Measurements from ENCODE around the gene ARMS2. TPM values are rescaled to one million over a fixed set of nuclear protein-coding genes. Genes with fewer than 3 reads are reported as not detected.

Gene ARMS2
- not detected for total RNA-seq
- long read RNA-seq: 0 reads

- intact Hi-C loops (cut with DNase I): no loop called here
- DNase-seq (ENCODE audit: missing footprints) (no peak), ATAC-seq (no peak)
Observed at GRCh38 chr10:122454603-122455080, at the start of gene ARMS2. Gene ARMS2 (plus strand): TSS chr10:122454653. CDS start chr10:122454728, 75 bp downstream.

DNA sequence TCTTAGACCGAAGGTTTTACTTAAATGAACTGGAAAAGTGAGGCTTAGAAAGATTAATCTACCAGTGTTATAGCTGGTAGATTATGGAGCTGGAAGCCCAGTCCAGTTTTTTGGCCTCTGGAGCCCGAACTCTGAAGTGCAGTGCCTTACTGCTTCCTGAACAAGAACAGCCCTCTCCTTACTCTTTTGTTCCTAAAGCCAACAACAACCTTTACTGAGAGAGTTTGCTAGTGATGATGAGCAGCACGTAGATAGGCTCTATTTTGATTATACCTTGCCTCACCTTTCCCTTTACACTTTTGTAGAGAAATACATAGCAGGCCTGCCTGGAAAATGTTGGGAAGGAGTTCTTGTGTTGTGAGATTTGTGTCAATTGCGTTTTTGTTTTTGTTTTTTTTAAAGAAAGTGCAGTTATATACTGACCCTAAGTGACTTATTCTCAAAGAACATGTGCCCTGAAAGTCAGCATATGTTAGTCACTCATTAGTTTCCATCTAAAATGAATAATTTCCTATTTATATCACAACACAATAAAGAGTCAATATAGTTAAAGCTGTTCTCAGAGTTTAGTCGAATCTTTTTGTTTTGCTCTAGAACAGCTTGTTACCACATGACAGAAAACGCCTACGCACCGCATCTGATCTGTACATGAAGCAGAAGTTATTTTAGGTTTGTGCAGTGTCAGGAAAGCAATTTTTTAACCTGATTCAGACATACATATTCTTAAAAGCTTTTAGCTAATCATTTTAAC is 46.9 kb upstream of the ARMS2 start:
- ATAC-seq (no peak), DNase-seq (ENCODE audit: missing footprints) (no peak)
- intact Hi-C loops (cut with DNase I): no loop called here

- intact Hi-C loops (cut with DNase I): no loop called here
- DNase-seq (ENCODE audit: missing footprints): no peak
Observed at GRCh38 chr10:122413327-122413726, 41.1 kb upstream of the ARMS2 start.

GRCh38 chr10:122417667-122418066 is 36.8 kb upstream of the ARMS2 start:
- no peak for DNase-seq (ENCODE audit: missing footprints)
- no peak for ATAC-seq
- intact Hi-C loops (cut with DNase I): loop anchor here (5.0 kb wide), 1 partner anchor 40 kb away; no protein-coding TSS in a partner anchor

More at GRCh38 chr10:122413327-122413726, 41.1 kb upstream of the ARMS2 start:
- ATAC-seq: no peak

DNA sequence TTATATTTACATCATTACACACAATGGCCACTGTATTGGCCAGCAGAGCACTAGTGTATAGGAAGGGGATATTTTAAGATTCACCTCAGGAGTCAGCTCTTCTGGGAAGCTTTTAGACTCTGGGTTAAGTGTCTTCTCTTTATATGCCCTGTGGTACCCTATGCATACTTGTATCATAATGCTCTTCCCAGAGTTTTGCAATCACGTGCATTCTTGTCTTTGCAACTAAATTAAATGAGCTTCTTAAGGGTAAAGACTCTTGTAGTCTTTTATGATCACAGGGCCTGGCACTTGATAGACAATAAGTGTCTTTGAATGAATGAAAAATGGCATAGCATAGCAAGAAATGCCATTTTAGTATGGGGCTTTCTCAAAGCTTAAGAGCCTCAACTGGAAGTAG is 35.4 kb upstream of the ARMS2 start:
- intact Hi-C loops (cut with DNase I): loop anchor here (5.0 kb wide), 1 partner anchor 42 kb away; no protein-coding TSS in a partner anchor
- ATAC-seq: no peak

GRCh38 chr10:122419876-122420623 is 34.4 kb upstream of the ARMS2 start:
- ATAC-seq (peak; percentile 28), DNase-seq (ENCODE audit: missing footprints) (no peak)
- intact Hi-C loops (cut with DNase I): loop anchor here (5.0 kb wide), 1 partner anchor 43 kb away; no protein-coding TSS in a partner anchor

More for the DNA sequence above, 35.4 kb upstream of the ARMS2 start:
- DNase-seq (ENCODE audit: missing footprints): no peak

GRCh38 chr10:122420624-122421007 is 33.8 kb upstream of the ARMS2 start:
- intact Hi-C loops (cut with DNase I): no loop called here
- ATAC-seq: no peak
- no peak for DNase-seq (ENCODE audit: missing footprints)

- no peak for ATAC-seq
- DNase-seq (ENCODE audit: missing footprints): no peak
- intact Hi-C loops (cut with DNase I): no loop called here
Observed at GRCh38 chr10:122421054-122421625, 33.3 kb upstream of the ARMS2 start.

GRCh38 chr10:122421742-122422141 is 32.7 kb upstream of the ARMS2 start:
- ATAC-seq (no peak), DNase-seq (ENCODE audit: missing footprints) (no peak)
- intact Hi-C loops (cut with DNase I): no loop called here

GRCh38 chr10:122422266-122422989 is 32.0 kb upstream of the ARMS2 start:
- no peak for DNase-seq (ENCODE audit: missing footprints)
- intact Hi-C loops (cut with DNase I): no loop called here

GRCh38 chr10:122424059-122424458 is 30.4 kb upstream of the ARMS2 start:
- no peak for DNase-seq (ENCODE audit: missing footprints)
- ATAC-seq: no peak
- intact Hi-C loops (cut with DNase I): no loop called here

More at GRCh38 chr10:122422266-122422989, 32.0 kb upstream of the ARMS2 start:
- ATAC-seq: no peak

GRCh38 chr10:122426829-122427228 is 27.6 kb upstream of the ARMS2 start:
- DNase-seq (ENCODE audit: missing footprints) (no peak), ATAC-seq (no peak)
- intact Hi-C loops (cut with DNase I): no loop called here

GRCh38 chr10:122427280-122427679 is 27.2 kb upstream of the ARMS2 start:
- intact Hi-C loops (cut with DNase I): no loop called here
- ATAC-seq (no peak), DNase-seq (ENCODE audit: missing footprints) (no peak)

- ATAC-seq (peak; percentile 33), DNase-seq (ENCODE audit: missing footprints) (no peak)
- intact Hi-C loops (cut with DNase I): loop anchor here (2.0 to 5.0 kb wide), 2 partner anchors 93 to 132 kb away; no protein-coding TSS in a partner anchor
Observed at GRCh38 chr10:122435212-122435827, 19.1 kb upstream of the ARMS2 start.

DNA sequence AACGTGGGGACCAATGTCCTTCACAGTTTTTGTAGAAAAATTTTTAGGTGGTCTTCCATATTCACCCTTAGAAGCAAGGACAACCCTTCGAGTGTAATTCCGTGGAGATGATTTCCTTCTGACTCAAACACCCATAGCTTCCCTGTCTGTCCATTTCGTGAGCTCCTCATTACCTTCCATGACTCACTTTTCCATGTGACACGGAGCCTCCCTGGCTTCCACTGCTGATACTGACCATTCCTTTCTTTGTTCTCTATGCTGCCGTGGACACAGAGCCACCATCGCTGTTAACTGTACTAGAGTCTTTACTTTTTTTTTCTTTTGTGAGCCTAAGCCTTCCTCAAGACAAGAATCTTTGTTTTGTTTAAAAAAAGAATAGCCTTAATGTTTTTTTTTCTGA is 12.5 kb upstream of the ARMS2 start:
- intact Hi-C loops (cut with DNase I): no loop called here
- DNase-seq (ENCODE audit: missing footprints): no peak
- ATAC-seq: no peak

- no peak for DNase-seq (ENCODE audit: missing footprints)
- ATAC-seq: no peak
- intact Hi-C loops (cut with DNase I): no loop called here
Observed at GRCh38 chr10:122445469-122445868, 9.0 kb upstream of the ARMS2 start.

DNA sequence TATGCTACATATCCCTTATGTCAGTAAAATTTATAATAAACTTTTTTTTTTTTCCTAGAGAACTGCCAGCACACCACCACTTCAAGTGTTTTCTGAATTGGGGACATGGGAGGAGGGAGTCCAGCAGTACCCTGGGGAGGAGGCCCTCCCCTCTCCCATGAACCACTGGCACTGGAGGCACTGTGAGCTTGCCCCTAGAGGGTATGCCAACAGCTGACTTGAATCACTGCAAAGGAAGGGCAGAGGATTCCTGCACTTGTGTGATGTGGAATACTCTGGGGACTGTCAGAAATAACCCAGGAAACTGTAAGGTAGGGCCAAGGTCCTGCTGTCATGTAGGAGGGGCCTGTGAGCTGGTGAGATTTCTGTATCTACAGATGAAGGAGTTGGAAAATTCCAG is 8.5 kb upstream of the ARMS2 start:
- ATAC-seq: peak; percentile 61
- intact Hi-C loops (cut with DNase I): no loop called here

DNA sequence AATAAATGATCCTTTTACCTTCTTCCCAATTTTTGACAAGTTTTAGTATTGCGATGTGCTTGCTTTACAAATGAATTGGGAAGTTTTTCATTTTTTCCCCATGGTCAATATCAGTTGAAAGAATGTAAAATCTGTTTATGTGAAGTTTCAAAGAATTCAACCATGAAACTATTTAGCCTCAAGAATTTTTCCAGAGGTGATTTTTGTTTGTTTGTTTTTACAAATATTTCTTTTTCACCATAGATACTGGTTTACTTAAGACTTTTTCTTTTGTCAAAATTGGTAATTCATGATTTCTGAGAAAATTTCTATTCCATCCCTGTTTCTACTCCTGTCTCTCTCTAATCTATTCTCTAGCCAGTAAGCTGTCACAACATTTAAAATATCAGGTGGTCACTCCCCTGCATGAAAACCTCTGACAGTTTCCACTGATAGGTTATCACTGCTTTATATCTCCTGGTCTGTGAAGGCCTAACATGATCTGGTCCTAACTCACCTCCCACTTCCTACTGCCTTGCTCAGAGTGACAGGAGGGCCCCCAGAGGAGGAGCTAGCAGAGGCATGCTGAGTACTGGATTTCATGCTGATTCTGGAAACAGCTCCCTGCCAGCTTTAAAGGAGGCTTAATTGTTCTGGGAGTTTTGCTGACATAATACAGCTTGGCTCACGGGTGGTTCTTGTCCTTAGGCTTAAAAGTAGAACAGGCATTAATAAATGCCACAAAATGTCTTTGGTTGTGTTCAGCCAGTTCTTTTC is 7.6 kb upstream of the ARMS2 start:
- DNase-seq (ENCODE audit: missing footprints) (no peak), ATAC-seq (peak; percentile 74)
- intact Hi-C loops (cut with DNase I): no loop called here

More for the DNA sequence above, 8.5 kb upstream of the ARMS2 start:
- DNase-seq (ENCODE audit: missing footprints): no peak
